ENCODE data around the gene TMEM167B.
"Not testable (repeated sequence)": the region's sequence is repeated elsewhere in the genome, so short reads cannot be mapped to it uniquely, and the experiment has no call there.

The TMEM167B gene

GRCh38 chr1:109113590-109114341 is 23.2 kb downstream of the TMEM167B start, which contains the start of gene ELAPOR1:
ELAPOR1 (plus strand) TSS chr1:109114115; CDS start chr1:109114184, 69 bp downstream.
- DNase-seq (ENCODE audit: low spot score), result peak; percentile 95

GRCh38 chr1:109114342-109114674 is 23.7 kb downstream of the TMEM167B start:
- DNase-seq (ENCODE audit: low spot score), result no peak

GRCh38 chr1:109115685-109116084 is 25.1 kb downstream of the TMEM167B start:
- no peak for DNase-seq (ENCODE audit: low spot score)

GRCh38 chr1:109116286-109116685 is 25.7 kb downstream of the TMEM167B start:
- no peak for DNase-seq (ENCODE audit: low spot score)

GRCh38 chr1:109118089-109118488 is 27.5 kb downstream of the TMEM167B start:
- no peak for DNase-seq (ENCODE audit: low spot score)

GRCh38 chr1:109120356-109120755 is 29.8 kb downstream of the TMEM167B start:
- no peak for DNase-seq (ENCODE audit: low spot score)

GRCh38 chr1:109131059-109131458 is 40.5 kb downstream of the TMEM167B start:
- no peak for DNase-seq (ENCODE audit: low spot score)

GRCh38 chr1:109131800-109132199 is 41.2 kb downstream of the TMEM167B start:
- no peak for DNase-seq (ENCODE audit: low spot score)

GRCh38 chr1:109133002-109133706 is 42.6 kb downstream of the TMEM167B start:
- no peak for DNase-seq (ENCODE audit: low spot score)

GRCh38 chr1:109133815-109134214 is 43.3 kb downstream of the TMEM167B start:
- DNase-seq (ENCODE audit: low spot score), result no peak

GRCh38 chr1:109134423-109134822 is 43.9 kb downstream of the TMEM167B start:
- no peak for DNase-seq (ENCODE audit: low spot score)

GRCh38 chr1:109135940-109136339 is 45.4 kb downstream of the TMEM167B start:
- no peak for DNase-seq (ENCODE audit: low spot score)

- DNase-seq (ENCODE audit: low spot score), result no peak
Observed at GRCh38 chr1:109136766-109137165, 46.2 kb downstream of the TMEM167B start.

- no peak for DNase-seq (ENCODE audit: low spot score)
Observed at GRCh38 chr1:109137958-109138357, 47.4 kb downstream of the TMEM167B start.

- DNase-seq (ENCODE audit: low spot score), result no peak
Observed at GRCh38 chr1:109138358-109138757, 47.8 kb downstream of the TMEM167B start.

- DNase-seq (ENCODE audit: low spot score), result no peak
Observed at GRCh38 chr1:109140392-109140791, 49.8 kb downstream of the TMEM167B start.

GRCh38 chr1:109142260-109142659 is 51.7 kb downstream of the TMEM167B start:
- no peak for DNase-seq (ENCODE audit: low spot score)

- DNase-seq (ENCODE audit: low spot score), result not testable (repeated sequence)
Observed at GRCh38 chr1:109142725-109143124, 52.2 kb downstream of the TMEM167B start.
